HG03442 (cell line): Measurements from ENCODE around the gene TRIM49C.
"Not testable (repeated sequence)": the region's sequence is repeated elsewhere in the genome, so short reads cannot be mapped to it uniquely, and the experiment has no call there.

Source experiments
- ATAC-seq: cut with Tn5 transposase; IDR thresholded peaks from one replicate; pipeline ENCODE4 v1.9.1; 2021; ENCODE audit warnings: mild to moderate bottlenecking, moderate library complexity; ENCODE audit not compliant: unreplicated experiment

TRIM49C gene, protein sequence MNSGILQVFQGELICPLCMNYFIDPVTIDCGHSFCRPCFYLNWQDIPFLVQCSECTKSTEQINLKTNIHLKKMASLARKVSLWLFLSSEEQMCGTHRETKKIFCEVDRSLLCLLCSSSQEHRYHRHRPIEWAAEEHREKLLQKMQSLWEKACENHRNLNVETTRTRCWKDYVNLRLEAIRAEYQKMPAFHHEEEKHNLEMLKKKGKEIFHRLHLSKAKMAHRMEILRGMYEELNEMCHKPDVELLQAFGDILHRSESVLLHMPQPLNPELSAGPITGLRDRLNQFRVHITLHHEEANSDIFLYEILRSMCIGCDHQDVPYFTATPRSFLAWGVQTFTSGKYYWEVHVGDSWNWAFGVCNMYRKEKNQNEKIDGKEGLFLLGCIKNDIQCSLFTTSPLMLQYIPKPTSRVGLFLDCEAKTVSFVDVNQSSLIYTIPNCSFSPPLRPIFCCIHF

DNA sequence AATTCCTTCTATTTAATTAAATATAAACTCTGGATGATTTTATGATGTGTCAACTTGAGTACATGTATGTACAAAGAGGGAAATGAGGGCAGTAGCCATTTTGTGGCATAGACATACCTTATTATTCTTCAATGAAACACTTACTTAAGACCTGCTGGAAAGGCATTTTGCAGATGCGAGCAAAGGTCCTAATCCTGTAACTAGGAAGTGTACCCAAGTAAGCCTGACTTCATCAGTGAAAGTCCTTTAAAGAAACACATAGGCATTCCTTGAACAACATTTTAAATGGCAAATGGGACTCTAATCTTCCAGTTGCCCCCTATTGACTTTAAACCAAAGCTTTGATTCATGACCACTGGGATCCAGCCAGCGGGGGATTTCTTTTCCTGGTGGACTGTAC is at the start of gene TRIM49C:
TSS of gene TRIM49C (plus strand) at position 301 of the 400 bp plus-strand sequence. CDS start 4,106 bp downstream, outside the sequence.
- ATAC-seq, result not testable (repeated sequence)

DNA sequence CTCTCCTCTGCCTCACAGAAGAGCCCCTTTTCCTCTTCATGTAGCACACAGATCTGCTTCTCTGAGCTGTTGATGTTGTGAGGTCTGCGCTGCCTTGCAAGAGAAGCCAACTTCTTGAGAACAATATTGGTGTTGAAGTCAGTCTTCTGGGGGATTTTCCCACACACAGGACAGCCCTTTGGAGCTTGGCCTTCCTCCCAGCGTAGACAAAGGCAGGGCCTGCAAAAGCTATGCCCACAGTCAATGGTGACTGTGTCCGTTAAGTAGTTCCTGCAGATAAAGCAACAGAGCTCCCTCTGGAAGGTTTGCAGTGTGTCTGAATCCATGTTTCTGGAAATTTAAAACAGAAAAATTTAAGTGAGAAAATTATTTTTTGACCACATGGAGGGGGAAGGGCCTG is 6.7 kb upstream of the TRIM49C start:
- not testable (repeated sequence) for ATAC-seq

DNA sequence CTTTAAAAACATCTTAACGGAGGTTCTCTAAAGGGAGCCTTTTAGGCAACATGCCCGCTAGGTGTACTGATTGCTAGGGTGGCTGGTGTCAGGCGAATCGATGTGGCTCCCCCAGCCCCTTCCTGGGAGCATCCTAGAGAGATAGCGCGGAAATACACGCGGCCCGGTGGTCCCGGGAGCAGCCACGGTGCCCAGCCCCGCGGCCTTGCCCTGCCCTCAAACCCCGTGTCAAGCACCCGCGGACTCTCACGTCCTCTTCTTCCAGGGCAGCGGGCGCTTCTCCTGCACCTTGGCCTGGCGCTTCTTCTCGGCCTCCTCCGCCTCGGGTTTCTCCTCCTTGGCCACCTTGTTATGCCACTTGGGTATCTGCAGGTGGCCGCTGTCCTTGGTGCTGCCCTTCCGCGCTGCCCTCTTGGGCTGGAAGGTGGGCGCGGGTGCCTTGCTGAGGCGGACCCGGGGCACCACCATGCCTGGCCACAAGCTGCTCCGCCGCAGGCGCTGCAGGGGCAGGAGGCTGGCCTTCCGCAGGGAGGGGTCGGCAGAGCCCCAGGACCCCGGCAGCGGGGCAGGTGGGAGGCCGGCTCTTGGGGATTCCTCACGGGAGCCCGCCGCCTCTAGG is 20.8 kb downstream of the TRIM49C start:
- ATAC-seq, result not testable (repeated sequence)

DNA sequence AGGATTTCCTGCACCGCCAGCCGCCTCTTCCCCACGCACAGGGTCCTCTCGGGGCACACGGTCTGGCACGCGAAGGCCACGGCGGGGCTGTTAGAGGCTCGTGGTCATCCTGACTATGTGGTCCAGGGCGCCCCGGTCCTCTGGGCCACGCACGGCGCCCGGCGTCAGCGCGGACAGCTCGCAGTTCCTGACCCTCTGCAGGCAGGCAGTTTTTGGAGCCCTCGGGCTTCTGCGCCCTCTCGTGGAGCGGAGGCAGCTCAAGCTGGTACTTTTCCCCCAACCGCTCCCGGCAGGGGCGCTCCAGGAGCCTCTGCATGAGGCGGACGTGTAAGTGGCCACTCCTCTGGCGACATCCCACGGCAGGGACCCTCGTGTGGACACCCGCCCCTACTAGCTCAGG is 21.4 kb downstream of the TRIM49C start:
- not testable (repeated sequence) for ATAC-seq

DNA sequence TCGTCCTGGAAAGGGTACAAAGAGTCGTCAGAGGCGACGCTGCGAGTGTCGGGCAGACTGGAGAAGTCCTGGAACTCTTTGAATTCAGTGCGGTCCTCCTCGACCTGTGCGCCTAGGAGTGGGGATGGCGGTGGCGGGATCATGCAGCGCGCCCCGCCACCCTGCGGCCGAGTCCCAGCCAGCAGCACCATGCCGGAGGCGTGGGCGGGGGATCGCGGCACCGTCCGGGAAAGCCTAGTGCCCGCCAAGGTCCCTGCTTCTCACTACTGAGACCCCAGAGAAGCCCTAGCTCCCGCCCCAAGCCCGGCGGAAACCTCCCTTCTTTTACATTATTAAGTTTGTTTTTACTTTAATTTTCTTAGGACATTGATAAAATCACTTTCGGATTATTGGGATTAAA is 22.6 kb downstream of the TRIM49C start:
- not testable (repeated sequence) for ATAC-seq

GRCh38 chr11:90085650-90086049 is 54.7 kb downstream of the TRIM49C start, which contains the start of gene UBTFL1:
UBTFL1 (plus strand) TSS chr11:90085950; CDS start chr11:90085950, 0 bp downstream.
- not testable (repeated sequence) for ATAC-seq

DNA sequence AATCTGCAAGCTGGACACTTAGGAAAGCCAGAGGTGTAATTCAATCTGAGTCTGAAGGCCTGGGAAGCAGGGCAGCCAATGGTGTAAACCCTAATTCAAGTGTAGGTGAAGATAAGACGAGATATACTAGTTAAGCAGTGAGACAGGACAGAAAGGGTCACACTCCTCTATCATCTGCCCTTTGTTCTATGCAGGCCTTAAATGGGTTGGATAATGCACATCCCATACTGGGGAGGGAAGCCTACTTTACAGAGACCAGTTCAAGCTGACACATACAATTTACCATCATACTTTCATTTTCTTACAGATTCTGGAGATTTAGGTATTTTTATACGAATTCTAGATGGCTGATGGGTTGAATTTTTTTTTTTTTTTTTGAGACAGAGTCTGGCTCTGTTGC is 57.8 kb downstream of the TRIM49C start:
- ATAC-seq, result not testable (repeated sequence)
